ENCODE data around the gene CIB4.
"Not testable (repeated sequence)": the region's sequence is repeated elsewhere in the genome, so short reads cannot be mapped to it uniquely, and the experiment has no call there.

Gene CIB4

GRCh38 chr2:26665296-26665695 lies 24.1 kb upstream of the CIB4 start:
- not testable (repeated sequence) for DNase-seq

GRCh38 chr2:26660363-26660962 lies 19.3 kb upstream of the CIB4 start:
- DNase-seq, result no peak

DNA sequence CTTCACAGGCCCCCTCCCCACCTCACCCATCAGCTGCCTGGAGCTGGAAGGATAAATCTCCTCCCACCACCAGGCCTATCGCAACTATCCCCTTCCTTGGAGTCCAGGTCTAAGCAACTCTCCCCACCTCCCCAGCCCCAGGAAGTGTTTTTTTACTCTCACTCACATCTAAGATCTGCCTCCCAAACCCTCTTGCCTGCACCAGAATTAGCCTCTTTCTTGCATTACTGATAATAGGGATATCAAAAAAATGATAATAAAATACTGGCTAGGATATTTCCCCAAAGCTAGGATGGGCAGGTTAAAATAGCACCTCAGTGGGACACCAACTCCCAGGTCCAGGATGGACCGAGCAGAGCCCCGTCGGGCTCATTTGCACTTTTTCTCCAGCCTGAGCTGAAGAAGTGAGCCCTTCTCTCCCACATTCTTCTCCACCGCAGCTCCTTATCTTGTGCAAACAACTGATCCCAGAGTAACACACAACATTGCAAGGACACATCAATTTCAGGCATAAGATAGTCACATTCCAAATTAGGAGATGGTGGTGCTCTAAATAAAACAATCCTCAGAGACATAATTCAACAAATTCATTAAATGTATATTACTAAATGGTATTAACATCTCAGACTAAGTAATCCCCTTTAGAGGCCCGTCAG lies 17.7 kb upstream of the CIB4 start:
- no peak for DNase-seq

DNA sequence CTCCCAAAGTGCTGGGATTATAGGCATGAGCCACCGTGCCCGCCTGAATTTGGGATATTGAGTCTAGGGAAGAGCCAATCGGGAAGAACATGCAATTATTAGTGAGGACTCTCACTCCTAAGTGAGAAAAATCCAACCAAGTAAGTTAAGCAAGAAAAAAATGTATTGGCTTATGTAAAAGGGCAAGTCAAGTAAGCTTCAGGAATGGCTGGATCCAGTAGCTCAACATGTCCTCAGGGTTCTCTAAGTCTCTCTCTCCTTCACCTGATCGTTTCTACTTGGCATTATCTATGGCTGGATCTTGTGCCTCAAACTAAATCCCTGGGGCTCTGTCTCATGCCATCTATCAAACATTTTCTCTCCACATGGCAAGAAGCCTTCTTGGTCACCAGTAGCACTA lies 16.1 kb upstream of the CIB4 start:
- no peak for DNase-seq

- no peak for DNase-seq
Observed at GRCh38 chr2:26655611-26656195, 14.5 kb upstream of the CIB4 start.

GRCh38 chr2:26655120-26655519 lies 14.0 kb upstream of the CIB4 start:
- not testable (repeated sequence) for DNase-seq

DNA sequence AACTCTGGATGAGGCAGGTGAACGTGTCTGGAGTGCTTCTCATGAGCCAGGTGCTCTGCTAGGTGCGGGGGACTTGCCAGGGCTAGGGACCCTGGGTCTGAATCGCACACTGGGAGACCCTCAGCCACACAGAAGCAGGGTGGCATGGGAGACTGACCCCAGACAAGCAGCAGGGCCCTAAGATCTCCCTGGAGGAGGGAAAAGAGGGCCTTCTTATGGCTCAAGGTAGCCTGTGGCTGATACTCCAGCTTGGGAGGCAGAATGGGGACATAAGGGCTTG lies 12.8 kb upstream of the CIB4 start:
- DNase-seq, result no peak

DNA sequence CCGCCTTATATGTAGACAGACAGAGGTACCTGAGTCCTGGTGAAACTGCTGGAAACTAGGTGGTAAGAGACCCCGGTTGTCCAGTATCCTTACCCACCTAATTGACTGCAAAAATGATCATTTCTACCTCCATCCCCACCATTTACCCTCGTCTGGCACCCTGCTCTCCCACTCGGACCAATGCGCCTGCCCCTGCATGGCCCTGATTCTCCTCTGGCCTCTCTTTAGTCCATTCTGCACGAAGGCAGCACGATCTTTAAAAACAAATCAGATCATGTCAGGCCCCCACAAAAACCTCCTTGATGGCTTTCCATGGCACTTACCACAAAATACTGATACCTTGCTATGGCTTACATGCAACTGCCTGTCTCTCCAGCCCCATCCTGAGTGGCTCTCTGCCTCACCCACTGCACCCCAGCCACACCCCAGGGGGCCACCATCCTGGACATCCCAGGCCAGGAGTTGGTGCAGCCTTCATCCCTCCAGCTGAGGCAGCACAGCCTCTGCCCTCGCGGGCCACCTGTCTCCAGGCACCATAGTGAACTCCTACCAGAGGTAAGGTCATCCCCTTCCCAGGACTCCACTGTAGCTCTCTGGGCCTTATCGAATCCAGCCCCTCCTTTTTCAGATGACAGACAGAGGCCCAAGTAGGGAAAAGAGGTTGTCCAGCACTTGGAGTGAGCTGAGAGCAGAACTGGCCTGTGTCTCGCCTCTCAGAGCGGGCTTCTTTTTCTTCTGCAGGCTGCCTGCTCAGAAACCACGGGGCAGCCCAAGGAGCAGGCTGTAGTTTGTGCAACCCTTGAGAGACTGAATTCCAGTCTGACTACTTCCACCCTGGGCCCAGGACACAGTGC lies 12.3 kb upstream of the CIB4 start:
- no peak for DNase-seq

- peak; percentile 77 for DNase-seq
Observed at GRCh38 chr2:26652361-26653041, 11.3 kb upstream of the CIB4 start.

- DNase-seq, result no peak
Observed at GRCh38 chr2:26651799-26652198, 10.6 kb upstream of the CIB4 start.

GRCh38 chr2:26651470-26651771 lies 10.3 kb upstream of the CIB4 start:
- no peak for DNase-seq

- DNase-seq, result no peak
Observed at GRCh38 chr2:26650713-26651469, 9.7 kb upstream of the CIB4 start.

DNA sequence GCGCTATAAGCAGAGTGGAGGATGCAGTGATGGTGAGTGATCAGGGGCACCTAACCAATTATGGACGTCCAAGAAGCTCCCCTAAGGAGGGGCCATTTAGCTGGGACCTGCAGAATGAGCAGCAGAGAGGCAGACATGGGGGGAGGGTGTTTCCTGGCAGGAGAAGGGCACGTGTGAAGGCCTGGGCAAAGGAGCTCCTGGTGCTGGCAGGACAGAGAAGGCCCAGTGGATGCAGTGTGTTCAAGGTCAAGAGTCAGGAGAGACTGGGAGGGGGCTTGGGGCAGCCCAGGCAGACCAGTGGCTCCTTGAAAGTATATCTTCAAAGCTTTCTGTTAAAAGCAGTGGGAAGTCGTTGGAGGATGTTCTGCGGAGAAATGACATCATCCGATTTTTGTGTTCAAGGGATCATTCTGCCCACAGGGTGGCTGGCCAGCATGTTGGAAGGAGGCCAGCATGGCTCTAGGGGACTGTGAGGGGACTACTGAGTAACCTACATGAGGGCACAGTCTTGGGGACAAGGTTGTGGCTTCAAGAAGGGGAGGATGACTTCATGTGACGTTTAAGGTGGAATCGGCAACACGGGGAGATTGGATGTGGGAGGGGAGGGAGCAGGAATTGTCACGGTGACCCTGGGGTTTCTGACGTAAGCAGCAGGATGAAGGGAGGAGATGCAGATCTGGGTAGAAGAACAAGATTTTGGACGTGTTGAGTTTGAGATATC lies 9.0 kb upstream of the CIB4 start:
- DNase-seq, result no peak

GRCh38 chr2:26649322-26649721 lies 8.2 kb upstream of the CIB4 start:
- DNase-seq, result no peak

- DNase-seq, result no peak
Observed at GRCh38 chr2:26648516-26648915, 7.3 kb upstream of the CIB4 start.

- DNase-seq, result no peak
Observed at GRCh38 chr2:26647981-26648380, 6.8 kb upstream of the CIB4 start.

GRCh38 chr2:26646986-26647672 lies 6.0 kb upstream of the CIB4 start:
- DNase-seq, result no peak

DNA sequence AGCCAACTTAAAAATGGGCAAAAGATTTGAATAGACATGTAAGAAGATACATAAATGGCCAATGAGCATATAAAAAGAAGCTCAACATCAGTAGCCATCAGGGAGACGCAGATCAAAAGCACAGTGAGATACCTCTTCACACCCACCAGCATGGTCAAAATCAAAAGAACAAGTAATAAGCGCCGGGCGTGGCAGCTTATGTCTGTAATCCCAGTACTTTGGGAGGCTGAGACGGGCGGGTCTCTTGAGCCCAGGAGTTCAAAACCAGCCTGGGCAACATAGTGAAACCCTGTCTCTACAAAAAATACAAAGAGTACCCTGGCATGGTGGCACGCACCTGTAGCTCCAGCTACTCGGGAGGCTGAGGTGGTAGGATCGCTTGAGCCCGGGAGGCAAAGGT lies 4.6 kb upstream of the CIB4 start:
- DNase-seq, result no peak

- DNase-seq, result no peak
Observed at GRCh38 chr2:26644188-26644835, 3.1 kb upstream of the CIB4 start.

- no peak for DNase-seq
Observed at GRCh38 chr2:26642429-26642828, 1.3 kb upstream of the CIB4 start.

GRCh38 chr2:26640331-26640745 lies 828 bp downstream of the CIB4 start:
- peak; percentile 48 for DNase-seq

All from left hindlimb (tissue), 1 donor.